ENCODE data around the gene POU2F2.

The POU2F2 gene

DNA sequence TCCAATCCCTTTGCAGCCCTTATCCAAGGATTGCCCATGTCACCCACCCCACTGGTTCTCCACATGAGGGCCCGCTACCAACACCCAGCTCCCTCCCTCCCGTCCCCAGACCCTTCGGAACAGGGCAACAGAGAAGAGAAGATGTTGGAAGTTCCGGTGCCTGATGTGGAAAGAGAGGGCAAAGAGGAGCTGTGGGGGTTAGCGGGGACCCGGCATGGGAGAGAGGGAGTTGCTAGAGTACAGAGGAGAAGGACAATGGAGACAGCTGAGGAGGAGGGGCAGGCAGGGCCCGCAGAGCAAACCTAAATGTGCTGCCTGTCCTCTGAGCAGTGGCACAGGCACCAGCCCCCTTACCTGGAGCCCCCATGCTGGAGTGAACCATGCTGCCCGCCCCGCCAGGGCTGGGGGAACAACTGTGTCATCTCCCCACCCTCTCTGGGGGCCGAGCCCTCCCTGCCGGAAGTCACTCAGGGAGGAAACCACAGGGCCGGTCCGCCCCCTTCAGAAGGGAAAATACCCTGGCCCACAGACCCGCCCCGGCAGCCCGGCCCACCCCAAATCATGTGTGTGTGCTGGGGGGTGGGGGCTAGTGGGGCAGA is at the start of gene POU2F2:
POU2F2 (minus strand) TSS at position 417 of the 599 bp plus-strand sequence; CDS start at position 382, 35 bp downstream.
- Histone ChIP-seq H3K9me2 (replicated peaks; ENCODE audit: insufficient read depth, low read length) (no peaks in the 10 kb centered on the region), H3K4me2 (ENCODE audit: low read depth, low read length, poor library complexity, severe bottlenecking) (peak within 1 kb of the TSS; percentile 78), H3K27ac (ENCODE audit: low read depth, low read length) (peak within 1 kb of the TSS; percentile 96), H3K79me2 (ENCODE audit: insufficient read depth, low read length) (peaks cover 57% of the 10 kb centered on the region), H3K27me3 (ENCODE audit: low read length) (no peaks in the 10 kb centered on the region), H2AFZ (ENCODE audit: low read depth, low read length, severe bottlenecking) (peak within 1 kb of the TSS; percentile 69), H3K9me3 (ENCODE audit: insufficient read depth, low read length) (no peaks in the 10 kb centered on the region), H3K36me3 (ENCODE audit: low read length) (no peaks in the 10 kb centered on the region), H3K9ac (ENCODE audit: low read length) (peak within 1 kb of the TSS; percentile 94), H3F3A (ENCODE audit: insufficient read depth) (peaks cover 35% of the 10 kb centered on the region), H3K4me3 (ENCODE audit: insufficient read depth, low read length, poor library complexity, severe bottlenecking) (peak within 1 kb of the TSS; percentile 86), H4K20me1 (ENCODE audit: low read depth, low read length) (no peaks in the 10 kb centered on the region)
- no peak for TF ChIP-seq EZH2phosphoT487 (conservative IDR thresholded peaks at IDR 0.05; ENCODE audit: low read length)
- TF ChIP-seq, protein P1, sequence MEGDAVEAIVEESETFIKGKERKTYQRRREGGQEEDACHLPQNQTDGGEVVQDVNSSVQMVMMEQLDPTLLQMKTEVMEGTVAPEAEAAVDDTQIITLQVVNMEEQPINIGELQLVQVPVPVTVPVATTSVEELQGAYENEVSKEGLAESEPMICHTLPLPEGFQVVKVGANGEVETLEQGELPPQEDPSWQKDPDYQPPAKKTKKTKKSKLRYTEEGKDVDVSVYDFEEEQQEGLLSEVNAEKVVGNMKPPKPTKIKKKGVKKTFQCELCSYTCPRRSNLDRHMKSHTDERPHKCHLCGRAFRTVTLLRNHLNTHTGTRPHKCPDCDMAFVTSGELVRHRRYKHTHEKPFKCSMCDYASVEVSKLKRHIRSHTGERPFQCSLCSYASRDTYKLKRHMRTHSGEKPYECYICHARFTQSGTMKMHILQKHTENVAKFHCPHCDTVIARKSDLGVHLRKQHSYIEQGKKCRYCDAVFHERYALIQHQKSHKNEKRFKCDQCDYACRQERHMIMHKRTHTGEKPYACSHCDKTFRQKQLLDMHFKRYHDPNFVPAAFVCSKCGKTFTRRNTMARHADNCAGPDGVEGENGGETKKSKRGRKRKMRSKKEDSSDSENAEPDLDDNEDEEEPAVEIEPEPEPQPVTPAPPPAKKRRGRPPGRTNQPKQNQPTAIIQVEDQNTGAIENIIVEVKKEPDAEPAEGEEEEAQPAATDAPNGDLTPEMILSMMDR (IDR thresholded peaks at IDR 0.05; ENCODE audit: insufficient read depth, low read length, poor library complexity, severe bottlenecking) = no peak

DNA sequence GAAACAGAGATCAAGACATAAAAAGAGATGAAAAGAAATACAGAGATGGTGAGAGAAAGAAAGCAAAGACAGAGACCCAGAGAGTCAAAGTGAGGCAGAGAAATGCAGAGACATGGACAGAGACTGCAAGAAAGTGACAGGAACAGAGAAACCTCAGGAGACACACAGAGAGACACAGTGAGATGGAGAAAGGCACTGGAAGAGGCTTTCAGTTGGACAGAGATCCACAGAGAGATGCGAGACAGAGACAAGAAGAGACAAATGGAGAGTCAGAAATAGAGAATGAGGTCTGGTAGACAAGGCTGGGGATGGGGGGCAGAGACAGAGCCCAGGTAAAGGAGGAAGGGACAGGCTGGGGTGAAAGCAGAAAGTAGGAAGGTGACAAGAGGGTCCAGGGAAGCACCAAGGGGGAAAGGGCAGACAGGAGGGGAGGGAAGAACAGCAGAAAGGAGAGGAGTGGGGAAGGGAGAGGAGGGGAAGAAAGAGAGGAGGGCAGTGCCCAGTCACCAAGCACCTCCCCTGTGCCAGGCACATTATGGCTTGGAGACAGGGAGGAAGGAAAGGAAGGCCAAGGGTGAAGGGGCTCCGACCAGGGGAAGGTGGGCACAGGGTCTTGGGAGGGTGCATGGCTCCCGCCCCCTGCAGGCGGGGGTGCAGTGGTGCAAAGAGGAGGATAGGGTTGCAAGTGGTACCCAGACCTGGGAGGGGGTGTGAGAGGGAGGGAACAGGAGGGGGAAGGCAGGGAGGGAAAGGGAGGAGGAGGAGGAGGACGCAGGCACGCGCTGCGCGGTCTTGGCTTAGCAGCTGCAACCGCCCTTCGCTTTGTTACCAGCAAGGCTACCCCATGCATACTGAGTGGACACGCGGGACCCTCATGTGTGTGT is 46.8 kb upstream of the POU2F2 start:
- H3K4me2 ChIP-seq (ENCODE audit: low read depth, low read length, poor library complexity, severe bottlenecking) = no peak overlapping the region

DNA sequence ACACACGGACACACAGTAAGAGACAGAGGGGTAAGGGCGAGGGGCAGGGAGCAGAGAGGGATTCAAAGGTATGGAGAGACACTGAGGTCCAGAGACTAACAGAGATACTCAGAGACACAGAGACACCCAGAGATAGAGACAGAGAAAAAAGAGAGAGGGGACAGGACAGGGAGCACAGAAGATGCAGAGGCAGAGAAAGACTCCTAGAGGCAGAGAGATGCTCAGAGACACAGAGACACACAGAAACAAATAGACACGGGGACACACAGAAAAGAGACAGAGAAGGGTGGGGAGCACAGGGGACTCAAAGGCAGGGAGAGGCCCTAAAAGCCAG is 45.4 kb upstream of the POU2F2 start:
- no peak; the same call in 1 of the 2 replicates for TF ChIP-seq EZH2phosphoT487 (conservative IDR thresholded peaks at IDR 0.05; ENCODE audit: low read length)
- TF ChIP-seq, protein P1 (IDR thresholded peaks at IDR 0.05; ENCODE audit: insufficient read depth, low read length, poor library complexity, severe bottlenecking) = no peak
- H4K20me1 ChIP-seq (ENCODE audit: low read depth, low read length) = no peaks in the 10 kb centered on the region
- peak overlapping the region; percentile 55 for H3K9ac ChIP-seq (ENCODE audit: low read length)
- H3K79me2 ChIP-seq (ENCODE audit: insufficient read depth, low read length) = no peaks in the 10 kb centered on the region
- no peaks in the 10 kb centered on the region for H3K9me2 ChIP-seq (replicated peaks; ENCODE audit: insufficient read depth, low read length)
- no peaks in the 10 kb centered on the region for H3K36me3 ChIP-seq (ENCODE audit: low read length)
- H3K27ac ChIP-seq (ENCODE audit: low read depth, low read length) = no peak overlapping the region
- no peaks in the 10 kb centered on the region for H3K9me3 ChIP-seq (ENCODE audit: insufficient read depth, low read length)
- H3K4me2 ChIP-seq (ENCODE audit: low read depth, low read length, poor library complexity, severe bottlenecking) = peak overlapping the region; percentile 94
- peaks cover 3% of the 10 kb centered on the region; the same call in 1 of the 2 replicates for H3K27me3 ChIP-seq (ENCODE audit: low read length)
- 0 out of 2 replicates have a peak, but pooled peaks cover 5% of the 10 kb centered on the region for H3F3A ChIP-seq (ENCODE audit: insufficient read depth)
- H2AFZ ChIP-seq (ENCODE audit: low read depth, low read length, severe bottlenecking) = no peak overlapping the region
- peak overlapping the region; percentile 64 for H3K4me3 ChIP-seq (ENCODE audit: insufficient read depth, low read length, poor library complexity, severe bottlenecking)

More for the DNA sequence above, 46.8 kb upstream of the POU2F2 start:
- H3K79me2 ChIP-seq (ENCODE audit: insufficient read depth, low read length) = no peaks in the 10 kb centered on the region
- H3K9ac ChIP-seq (ENCODE audit: low read length) = no peak overlapping the region
- 0 out of 2 replicates have a peak, but pooled peaks cover 5% of the 10 kb centered on the region for H3F3A ChIP-seq (ENCODE audit: insufficient read depth)
- no peak overlapping the region for H3K4me3 ChIP-seq (ENCODE audit: insufficient read depth, low read length, poor library complexity, severe bottlenecking)
- H2AFZ ChIP-seq (ENCODE audit: low read depth, low read length, severe bottlenecking) = no peak overlapping the region
- no peaks in the 10 kb centered on the region for H3K36me3 ChIP-seq (ENCODE audit: low read length)
- no peaks in the 10 kb centered on the region for H3K9me2 ChIP-seq (replicated peaks; ENCODE audit: insufficient read depth, low read length)
- TF ChIP-seq, protein P1 (IDR thresholded peaks at IDR 0.05; ENCODE audit: insufficient read depth, low read length, poor library complexity, severe bottlenecking) = peak; percentile 62
- TF ChIP-seq EZH2phosphoT487 (conservative IDR thresholded peaks at IDR 0.05; ENCODE audit: low read length) = no peak
- no peak overlapping the region for H3K27ac ChIP-seq (ENCODE audit: low read depth, low read length)
- no peaks in the 10 kb centered on the region for H3K9me3 ChIP-seq (ENCODE audit: insufficient read depth, low read length)
- peaks cover 3% of the 10 kb centered on the region; the same call in 1 of the 2 replicates for H3K27me3 ChIP-seq (ENCODE audit: low read length)
- no peaks in the 10 kb centered on the region for H4K20me1 ChIP-seq (ENCODE audit: low read depth, low read length)
